Neural progenitor cell (in vitro differentiated cells): ENCODE measurements around the gene IRAK3. TPM values are rescaled to one million over a fixed set of nuclear protein-coding genes. Genes with fewer than 3 reads are reported as not detected.

Source experiments
- DNase-seq: peaks from one replicate; pipeline ENCODE4 v3.0.0-alpha.2; 2016; ENCODE audit warnings: low spot score
- H2AFZ ChIP-seq: fragments of 200-600 bp; sonication (generic); replicated peaks from 2 replicates; pipeline ENCODE4 v1.6.1; 2016; ENCODE audit warnings: antibody characterized with exemption
- H3F3A ChIP-seq: fragments of 200-600 bp; sonication (generic); 2 replicates; pipeline ENCODE4 v1.6.1; 2016; ENCODE audit warnings: antibody characterized with exemption, low read depth
- H3K27ac ChIP-seq: fragments of 200-600 bp; sonication (generic); 2 replicates; pipeline ENCODE4 v1.5.1; 2016; ENCODE audit warnings: mild to moderate bottlenecking
- H3K27me3 ChIP-seq: fragments of 200-600 bp; sonication (generic); 2 replicates; pipeline ENCODE4 v1.6.1; 2016; ENCODE audit warnings: mild to moderate bottlenecking, moderate library complexity
- H3K36me3 ChIP-seq: fragments of 200-600 bp; sonication (generic); 2 replicates; pipeline ENCODE4 v1.5.1; 2016
- H3K4me1 ChIP-seq: fragments of 200-600 bp; sonication (generic); 2 replicates; pipeline ENCODE4 v1.6.1; 2016; ENCODE audit warnings: mixed run types
- H3K4me2 ChIP-seq: fragments of 200-600 bp; sonication (generic); 2 replicates; pipeline ENCODE4 v1.6.1; 2016
- H3K4me3 ChIP-seq: fragments of 200-600 bp; sonication (generic); 2 replicates; pipeline ENCODE4 v1.5.1; 2016
- H3K79me2 ChIP-seq: fragments of 200-600 bp; sonication (generic); 2 replicates; pipeline ENCODE4 v1.6.1; 2016; ENCODE audit warnings: low read depth
- H3K9ac ChIP-seq: fragments of 200-600 bp; sonication (generic); 2 replicates; pipeline ENCODE4 v1.6.1; 2016
- H3K9me3 ChIP-seq: fragments of 200-600 bp; sonication (generic); 2 replicates; pipeline ENCODE4 v1.5.1; 2016; ENCODE audit warnings: low read depth
- H4K20me1 ChIP-seq: fragments of 200-600 bp; sonication (generic); 2 replicates; pipeline ENCODE4 v1.6.1; 2016; ENCODE audit warnings: low read depth
- H3K27ac Mint-ChIP-seq: 3 replicates; pipeline ENCODE4 v1.8.0; 2021; ENCODE audit warnings: mixed read lengths
- H3K27me3 Mint-ChIP-seq: 2 replicates; pipeline ENCODE4 v1.8.0; 2022; ENCODE audit warnings: low read depth, mild to moderate bottlenecking, inconsistent platforms, moderate library complexity, mixed read lengths; ENCODE audit not compliant: insufficient read depth
- H3K36me3 Mint-ChIP-seq: 3 replicates; pipeline ENCODE4 v1.8.0; 2021; ENCODE audit warnings: mixed read lengths
- H3K4me1 Mint-ChIP-seq: 3 replicates; pipeline ENCODE4 v1.8.0; 2021; ENCODE audit warnings: mixed read lengths
- H3K4me3 Mint-ChIP-seq: 3 replicates; pipeline ENCODE4 v1.8.0; 2021; ENCODE audit warnings: mild to moderate bottlenecking, moderate library complexity, mixed read lengths
- H3K9me3 Mint-ChIP-seq: 3 replicates; pipeline ENCODE4 v1.8.0; 2020; ENCODE audit warnings: mixed read lengths
- EZH2 ChIP-seq: fragments of 200-600 bp; sonication (generic); IDR thresholded peaks from 2 replicates; pipeline ENCODE4 v1.6.1; 2017; ENCODE audit warnings: antibody characterized with exemption, mild to moderate bottlenecking, moderate library complexity
- EZH2phosphoT487 ChIP-seq: fragments of 200-600 bp; sonication (generic); IDR thresholded peaks from 2 replicates; pipeline ENCODE4 v1.6.1; 2017; ENCODE audit warnings: antibody characterized with exemption
- total RNA-seq: library from RNA; depleted of rRNA; stranded (reverse); fragments of >200 nt; gene quantifications from 2 replicates; pipeline ENCODE4 v1.2.3, GENCODE V29; 2015; ENCODE audit warnings: low replicate concordance
- TF ChIP-seq, protein P1 (sequence below): fragments of 200-600 bp; sonication (generic); IDR thresholded peaks from 2 replicates; pipeline ENCODE4 v1.5.1; 2017; ENCODE audit warnings: antibody characterized with exemption, mild to moderate bottlenecking

The IRAK3 gene
- total RNA-seq, 1 donor from 2014 or later, result 3.0 TPM

DNA sequence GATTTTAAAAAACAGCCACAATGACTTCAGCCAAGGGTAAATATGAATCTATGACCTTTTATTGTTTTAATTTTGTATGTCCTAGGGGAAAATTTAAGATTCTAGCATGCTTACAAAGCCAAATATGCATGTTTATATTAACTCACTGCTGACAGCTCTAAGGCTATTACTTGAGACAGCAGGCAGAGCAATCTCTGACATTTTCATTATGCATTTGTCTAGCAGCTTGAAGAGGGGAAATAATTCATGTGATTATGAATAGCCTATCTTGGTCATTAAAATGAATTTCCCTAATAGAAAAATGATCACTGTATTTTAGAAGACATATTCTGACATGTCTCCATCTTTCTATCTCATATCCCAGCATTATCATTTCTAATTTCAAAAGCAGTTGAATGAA is 66.7 kb downstream of the IRAK3 start:
- no peak overlapping the region for H3K27ac ChIP-seq
- no peaks in the 10 kb centered on the region for H3K36me3 ChIP-seq
- no peak for DNase-seq
- H3F3A ChIP-seq, result no peaks in the 10 kb centered on the region
- TF ChIP-seq EZH2 (no peak), EZH2phosphoT487 (no peak)
- TF ChIP-seq, protein P1, sequence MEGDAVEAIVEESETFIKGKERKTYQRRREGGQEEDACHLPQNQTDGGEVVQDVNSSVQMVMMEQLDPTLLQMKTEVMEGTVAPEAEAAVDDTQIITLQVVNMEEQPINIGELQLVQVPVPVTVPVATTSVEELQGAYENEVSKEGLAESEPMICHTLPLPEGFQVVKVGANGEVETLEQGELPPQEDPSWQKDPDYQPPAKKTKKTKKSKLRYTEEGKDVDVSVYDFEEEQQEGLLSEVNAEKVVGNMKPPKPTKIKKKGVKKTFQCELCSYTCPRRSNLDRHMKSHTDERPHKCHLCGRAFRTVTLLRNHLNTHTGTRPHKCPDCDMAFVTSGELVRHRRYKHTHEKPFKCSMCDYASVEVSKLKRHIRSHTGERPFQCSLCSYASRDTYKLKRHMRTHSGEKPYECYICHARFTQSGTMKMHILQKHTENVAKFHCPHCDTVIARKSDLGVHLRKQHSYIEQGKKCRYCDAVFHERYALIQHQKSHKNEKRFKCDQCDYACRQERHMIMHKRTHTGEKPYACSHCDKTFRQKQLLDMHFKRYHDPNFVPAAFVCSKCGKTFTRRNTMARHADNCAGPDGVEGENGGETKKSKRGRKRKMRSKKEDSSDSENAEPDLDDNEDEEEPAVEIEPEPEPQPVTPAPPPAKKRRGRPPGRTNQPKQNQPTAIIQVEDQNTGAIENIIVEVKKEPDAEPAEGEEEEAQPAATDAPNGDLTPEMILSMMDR, result no peak
- Mint-ChIP-seq H3K36me3 (no peaks in the 10 kb centered on the region), H3K9me3 (no peaks in the 10 kb centered on the region), H3K4me3 (no peak overlapping the region), H3K27me3 (peaks cover 2% of the 10 kb centered on the region), H3K4me1 (peaks cover 5% of the 10 kb centered on the region), H3K27ac (no peak overlapping the region)
- H3K4me1 ChIP-seq, result peaks cover 3% of the 10 kb centered on the region
- H3K4me2 ChIP-seq, result no peak overlapping the region
- H3K9ac ChIP-seq, result no peak overlapping the region
- H4K20me1 ChIP-seq, result no peaks in the 10 kb centered on the region
- H3K27me3 ChIP-seq, result no peaks in the 10 kb centered on the region
- no peak overlapping the region for H2AFZ ChIP-seq
- H3K4me3 ChIP-seq, result no peak overlapping the region
- H3K9me3 ChIP-seq, result no peaks in the 10 kb centered on the region
- H3K79me2 ChIP-seq, result no peaks in the 10 kb centered on the region

DNA sequence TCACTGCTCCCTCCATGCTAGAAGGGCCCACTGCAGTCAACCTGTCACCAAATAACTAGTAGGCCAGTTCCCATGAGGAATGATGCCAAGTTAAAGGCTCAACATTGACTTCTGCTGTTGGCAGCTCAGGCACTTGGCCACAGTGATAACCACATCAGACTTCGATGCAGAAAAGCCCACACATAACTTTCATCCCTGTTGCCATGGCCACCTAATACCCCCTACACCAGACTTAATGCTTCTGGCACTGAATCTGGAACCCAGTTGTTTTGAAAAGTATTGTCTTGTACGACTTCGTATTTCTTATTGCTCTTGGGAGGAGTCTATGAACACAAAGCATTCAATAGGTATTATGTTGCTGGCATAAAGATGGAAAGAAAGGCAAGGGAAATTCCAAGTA is 69.0 kb downstream of the IRAK3 start:
- TF ChIP-seq EZH2, result no peak
- TF ChIP-seq, protein P1, result no peak
- no peak for TF ChIP-seq EZH2phosphoT487
- peaks cover 2% of the 10 kb centered on the region for H3K27me3 Mint-ChIP-seq
- no peak overlapping the region for H3K4me2 ChIP-seq

DNA sequence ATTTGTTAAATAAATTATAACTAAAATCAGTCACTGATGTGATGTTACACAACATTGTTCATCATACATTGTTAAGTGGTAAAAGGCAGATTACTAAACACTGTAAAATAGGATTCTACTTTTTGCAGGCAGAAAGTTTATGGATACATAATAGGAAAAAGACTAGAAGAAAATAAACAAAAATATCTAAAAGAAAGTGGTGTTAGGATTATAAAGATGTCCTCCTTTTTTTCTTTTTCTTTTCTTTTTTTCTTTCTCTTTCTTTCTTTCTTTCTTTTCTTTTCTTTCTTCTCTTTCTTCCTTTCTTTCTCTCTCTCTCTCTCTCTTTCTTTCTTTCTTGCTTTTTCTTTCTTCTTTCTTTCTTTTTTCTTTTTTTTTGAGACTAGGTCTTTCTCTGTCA is 73.7 kb downstream of the IRAK3 start:
- Histone ChIP-seq H3K36me3 (no peaks in the 10 kb centered on the region), H3F3A (no peaks in the 10 kb centered on the region), H3K4me1 (peaks cover 3% of the 10 kb centered on the region), H3K27me3 (no peaks in the 10 kb centered on the region), H3K79me2 (no peaks in the 10 kb centered on the region), H4K20me1 (no peaks in the 10 kb centered on the region), H3K27ac (no peak overlapping the region), H3K9me3 (no peaks in the 10 kb centered on the region), H2AFZ (no peak overlapping the region), H3K9ac (no peak overlapping the region), H3K4me2 (no peak overlapping the region), H3K4me3 (no peak overlapping the region)
- Mint-ChIP-seq H3K36me3 (no peaks in the 10 kb centered on the region), H3K9me3 (no peaks in the 10 kb centered on the region), H3K27me3 (peaks cover 2% of the 10 kb centered on the region), H3K4me1 (peaks cover 5% of the 10 kb centered on the region), H3K27ac (no peak overlapping the region), H3K4me3 (no peak overlapping the region)
- TF ChIP-seq, protein P1, result no peak
- no peak for TF ChIP-seq EZH2phosphoT487
- no peak for TF ChIP-seq EZH2
- DNase-seq, result no peak

More for the DNA sequence above, 69.0 kb downstream of the IRAK3 start:
- H3K27ac Mint-ChIP-seq, result no peak overlapping the region
- Histone ChIP-seq H3K36me3 (no peaks in the 10 kb centered on the region), H3K79me2 (no peaks in the 10 kb centered on the region), H4K20me1 (no peaks in the 10 kb centered on the region), H3K9ac (no peak overlapping the region), H3K27me3 (no peaks in the 10 kb centered on the region), H3K9me3 (no peaks in the 10 kb centered on the region), H3F3A (no peaks in the 10 kb centered on the region), H2AFZ (no peak overlapping the region), H3K4me1 (peaks cover 3% of the 10 kb centered on the region), H3K4me3 (no peak overlapping the region), H3K27ac (no peak overlapping the region)
- H3K9me3 Mint-ChIP-seq, result no peaks in the 10 kb centered on the region
- peaks cover 5% of the 10 kb centered on the region for H3K4me1 Mint-ChIP-seq
- no peak for DNase-seq
- H3K4me3 Mint-ChIP-seq, result no peak overlapping the region
- H3K36me3 Mint-ChIP-seq, result no peaks in the 10 kb centered on the region
